ENCODE data around the gene FKTN.
A peak's percentile ranks its signal among the peaks of the same experiment; 100 is the strongest.
"Not testable (repeated sequence)": the region's sequence is repeated elsewhere in the genome, so short reads cannot be mapped to it uniquely, and the experiment has no call there.

The FKTN gene

DNA sequence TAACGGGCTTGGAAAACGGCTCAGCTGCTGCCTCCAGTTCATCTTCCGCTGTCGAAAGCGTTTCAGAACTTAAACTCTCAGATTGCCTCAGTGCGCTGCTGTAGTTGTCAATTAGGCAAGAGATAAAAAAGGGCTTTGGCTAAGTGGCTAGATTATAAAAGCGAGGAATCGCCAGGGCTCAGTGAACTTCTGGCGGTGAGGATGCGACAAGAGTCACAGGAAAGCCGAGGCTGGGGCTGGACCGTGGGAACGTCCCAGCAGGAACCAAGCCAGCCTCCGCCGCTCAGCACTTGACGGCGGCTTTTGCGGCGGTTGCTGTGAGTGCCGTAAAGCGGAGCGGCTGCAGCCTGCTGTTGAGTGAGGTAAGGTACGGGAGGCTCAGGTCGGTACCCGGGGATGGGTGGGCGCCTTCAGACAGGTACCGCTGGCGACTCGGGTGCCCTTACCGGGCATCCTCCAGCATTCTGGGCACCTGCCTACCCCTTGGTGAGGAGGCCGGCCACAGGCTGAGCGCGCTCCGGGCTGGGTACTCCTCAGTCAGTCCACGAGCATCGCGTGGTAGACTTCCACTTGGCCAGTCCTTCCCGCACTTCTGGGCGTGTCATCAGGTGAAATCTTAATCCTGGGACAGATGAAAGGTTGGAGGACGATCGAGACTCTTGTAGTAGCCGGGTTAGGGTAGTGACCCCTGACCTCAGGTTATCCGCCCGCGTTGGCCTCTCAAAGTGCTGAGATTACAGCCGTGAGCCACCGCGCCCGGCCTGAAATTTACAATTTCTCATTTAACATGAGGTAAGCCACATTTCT is at the start of gene FKTN:
FKTN (plus strand) TSS at position 328 of the 807 bp plus-strand sequence. CDS start 16,902 bp downstream, outside the sequence.
- DNase-seq, result peak; percentile 35 to 65 (median 46)

DNA sequence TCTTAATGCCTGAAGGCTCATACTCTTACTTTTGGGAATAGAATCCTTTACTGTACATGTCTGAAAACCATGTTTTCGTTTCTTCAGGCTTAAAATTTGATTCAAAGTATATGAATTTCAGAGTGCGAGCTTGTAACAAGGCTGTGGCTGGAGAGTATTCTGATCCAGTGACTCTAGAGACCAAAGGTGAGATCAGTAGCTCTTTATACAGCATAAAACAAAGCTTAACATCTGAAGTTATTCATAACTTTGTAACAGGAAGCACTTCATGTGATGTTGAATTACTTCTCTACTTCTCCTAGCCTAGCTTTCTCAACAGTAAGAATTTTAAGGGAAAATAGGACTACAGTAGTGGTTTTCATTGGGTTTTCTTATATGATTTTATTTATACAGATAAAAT is 49.4 kb upstream of the FKTN start:
- DNase-seq, result no peak

DNA sequence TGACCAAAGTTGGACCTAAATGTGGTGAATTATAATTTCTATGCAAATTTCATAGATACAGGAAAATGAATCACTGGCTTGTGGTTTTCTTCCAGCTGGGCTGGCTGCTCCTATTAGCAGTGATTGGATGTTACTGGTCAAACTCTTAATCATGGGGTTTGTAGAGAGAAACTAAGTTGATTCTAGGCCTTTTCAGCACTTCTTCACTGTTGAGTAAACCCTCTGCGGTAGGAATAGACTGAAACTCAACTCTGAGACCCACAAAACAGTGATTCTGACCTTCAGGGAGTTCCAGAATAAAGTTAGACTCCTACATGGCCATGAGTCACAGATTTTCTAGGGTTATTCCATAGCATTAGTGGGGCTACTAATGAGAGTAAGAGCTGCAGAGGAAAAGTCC is 47.9 kb upstream of the FKTN start:
- DNase-seq, result no peak

DNA sequence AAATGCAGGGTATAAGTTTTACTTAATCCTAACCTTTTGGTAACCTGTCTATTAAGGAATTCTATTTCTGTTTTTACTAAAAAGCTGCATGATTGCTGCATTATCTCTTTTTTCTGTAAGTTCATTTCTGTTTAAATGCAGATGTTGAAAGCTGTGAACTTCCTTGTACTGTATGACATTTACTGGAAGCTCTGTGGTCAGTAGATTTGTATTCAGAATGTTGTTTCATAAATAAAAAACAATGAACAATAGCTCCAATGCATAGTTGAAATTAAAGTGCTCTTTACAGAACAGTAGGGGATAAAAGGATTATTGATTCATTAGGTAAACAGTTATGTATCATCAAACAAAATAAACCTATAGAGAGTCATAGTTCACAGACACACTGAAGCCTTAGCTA is 46.5 kb upstream of the FKTN start:
- no peak for DNase-seq

DNA sequence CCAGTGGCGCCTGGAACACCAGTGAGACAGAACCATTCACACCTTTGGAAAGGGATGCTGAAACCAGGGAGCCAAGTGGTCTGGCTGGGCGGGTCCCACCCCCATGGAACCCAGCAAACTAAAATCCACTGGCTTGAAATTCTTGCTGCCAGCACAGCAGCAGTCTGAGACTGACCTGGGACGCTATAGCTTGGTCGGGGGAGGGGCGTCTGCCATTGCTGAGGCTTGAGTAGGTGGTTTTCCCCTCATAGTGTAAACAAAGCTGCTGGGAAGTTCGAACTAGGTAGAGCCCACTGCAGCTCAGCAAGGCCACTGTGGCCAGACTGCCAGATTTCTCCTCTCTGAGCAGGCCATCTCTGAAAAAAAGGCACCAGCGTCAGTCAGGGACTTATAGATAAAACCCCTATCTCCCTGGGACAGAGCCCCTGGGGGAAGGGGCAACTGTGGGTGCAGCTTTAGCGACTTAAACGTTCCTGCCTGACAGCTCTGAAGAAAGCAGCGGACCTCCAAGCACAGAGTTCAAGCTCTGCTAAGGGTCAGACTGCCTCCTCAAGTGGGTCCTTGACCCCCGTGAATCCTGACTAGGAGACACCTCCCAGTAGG is 42.0 kb upstream of the FKTN start:
- no peak for DNase-seq

DNA sequence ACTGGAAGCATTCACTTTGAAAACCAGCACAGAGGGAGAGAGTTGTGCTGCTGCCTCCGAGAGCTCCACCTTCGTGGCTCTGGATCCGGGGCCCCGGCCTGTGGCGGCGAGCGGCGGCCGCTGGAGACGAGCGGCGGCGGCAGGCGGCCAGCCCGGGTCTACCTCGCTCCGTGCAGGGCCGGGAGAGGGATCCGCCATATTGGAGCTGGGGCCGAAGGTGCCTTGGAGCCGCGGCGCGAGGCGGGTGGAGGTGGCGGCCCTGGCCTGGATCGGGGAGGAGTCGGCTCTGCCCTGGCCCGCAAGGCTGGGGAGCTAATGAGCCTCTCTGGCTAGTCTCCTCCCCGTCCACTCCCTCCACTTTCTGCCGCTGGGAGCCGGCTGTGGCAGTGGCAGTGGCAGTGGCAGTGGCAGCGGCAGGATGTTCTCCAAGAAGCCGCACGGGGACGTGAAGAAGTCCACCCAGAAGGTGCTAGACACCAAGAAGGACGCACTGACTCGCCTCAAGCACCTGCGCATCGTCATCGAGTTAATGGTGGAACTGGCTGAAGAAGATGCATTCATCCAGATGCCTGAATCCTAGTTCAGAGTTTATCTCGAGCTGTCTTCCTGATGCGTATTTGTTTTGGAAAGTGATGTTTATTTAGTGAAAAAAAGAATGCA is 38.1 kb upstream of the FKTN start:
- DNase-seq, result peak in 1 of 4 experiments; percentile 0

DNA sequence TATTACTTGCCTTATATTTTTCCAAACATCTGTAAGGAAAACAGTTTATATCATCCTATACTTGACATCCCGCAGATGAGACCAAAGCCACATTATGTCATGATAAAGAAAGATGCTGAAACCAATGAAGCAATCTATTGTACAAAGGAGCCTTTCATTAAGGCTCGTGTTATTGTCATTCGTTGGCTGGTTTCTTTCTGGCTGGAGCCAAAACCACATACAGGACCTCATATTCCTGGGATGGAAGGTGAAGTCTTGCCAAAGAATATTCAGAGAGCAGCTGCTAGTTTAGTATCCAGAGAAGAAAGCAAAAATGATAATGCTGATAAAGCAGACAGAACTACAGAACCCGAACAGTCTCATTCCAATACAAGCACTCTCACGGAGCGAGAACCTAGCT is 36.9 kb upstream of the FKTN start:
- not testable (repeated sequence) for DNase-seq

DNA sequence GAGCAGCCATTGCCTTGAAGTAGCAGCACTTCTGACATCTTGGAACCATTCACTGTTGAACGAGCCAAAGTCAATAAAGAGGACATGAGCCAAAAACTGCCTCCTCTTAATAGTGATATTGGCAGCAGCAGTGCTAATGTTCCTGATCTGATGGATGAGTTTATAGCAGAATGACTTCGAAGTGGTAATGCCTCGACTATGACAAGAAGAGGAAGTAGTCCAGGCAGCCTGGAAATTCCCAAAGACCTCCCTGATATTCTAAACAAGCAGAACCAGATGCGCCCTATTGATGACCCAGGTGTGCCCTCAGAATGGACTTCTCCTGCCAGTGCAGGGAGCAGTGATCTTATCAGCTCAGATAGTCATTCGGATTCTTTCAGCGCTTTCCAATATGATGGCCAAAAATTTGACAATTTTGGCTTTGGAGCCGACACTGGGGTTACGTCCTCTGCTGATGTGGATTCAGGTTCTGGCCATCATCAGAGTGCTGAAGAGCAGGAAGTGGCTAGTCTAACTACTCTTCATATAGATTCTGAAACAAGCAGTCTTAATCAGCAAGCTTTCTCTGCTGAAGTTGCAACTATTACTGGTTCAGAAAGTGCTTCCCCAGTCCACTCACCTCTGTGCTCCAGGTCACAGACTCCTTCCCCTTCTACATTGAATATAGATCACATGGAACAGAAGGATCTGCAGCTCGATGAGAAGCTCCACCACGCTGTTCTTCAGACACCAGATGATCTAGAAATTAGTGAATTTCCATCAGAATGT is 35.1 kb upstream of the FKTN start:
- DNase-seq, result not testable (repeated sequence)

DNA sequence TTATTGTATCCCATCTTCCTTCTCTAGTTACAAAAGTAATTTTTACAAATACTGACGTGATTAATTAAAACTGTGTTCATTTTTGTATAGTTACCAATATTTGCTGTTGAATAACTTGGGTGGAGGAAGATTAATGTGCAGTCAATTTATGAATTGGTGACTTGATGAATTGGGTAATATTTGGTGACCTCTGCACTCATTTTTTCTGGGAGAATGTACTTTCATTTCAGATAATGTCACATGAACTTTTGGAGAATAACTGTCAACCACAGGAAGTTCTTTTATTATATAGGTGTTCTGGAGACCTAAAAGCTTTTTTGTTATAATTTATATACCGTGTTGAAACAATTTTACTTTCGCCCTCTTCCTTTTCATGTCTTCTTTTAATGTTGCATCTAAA is 26.4 kb upstream of the FKTN start:
- DNase-seq, result no peak

DNA sequence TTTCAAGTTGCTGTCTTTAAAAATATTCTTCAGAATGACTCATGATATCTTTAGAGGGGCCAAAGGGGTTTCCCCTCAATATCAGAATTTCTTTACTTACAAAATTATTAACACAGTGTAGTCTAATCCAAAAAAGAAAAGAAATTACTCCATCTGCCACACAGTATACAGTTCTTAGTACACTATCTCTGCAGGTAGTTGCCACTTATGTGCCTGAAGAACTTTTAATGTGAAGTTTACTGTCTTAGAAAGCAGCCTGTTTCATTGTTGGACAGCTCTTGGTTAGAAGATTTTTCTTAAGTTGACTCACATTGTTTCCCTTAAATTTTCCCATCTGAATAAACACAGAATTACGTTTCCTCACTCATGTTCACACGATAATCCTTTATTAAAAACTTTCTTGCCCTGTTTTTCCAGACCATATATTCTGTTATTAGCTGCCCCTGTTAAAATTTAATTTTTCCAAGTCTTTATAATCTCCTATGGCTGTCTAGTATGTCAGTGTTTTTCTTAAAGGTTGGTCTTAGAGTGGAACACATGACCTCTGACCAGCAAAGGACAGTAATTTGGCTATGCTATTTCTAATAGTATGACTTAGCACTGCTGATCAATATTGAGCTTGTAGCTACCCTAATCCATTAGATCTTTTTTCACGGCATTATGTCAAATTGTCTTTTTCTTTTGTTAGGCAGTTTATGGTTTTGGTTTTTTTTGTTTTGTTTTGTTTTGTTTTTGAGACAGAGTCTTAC is 21.8 kb upstream of the FKTN start:
- DNase-seq, result no peak

DNA sequence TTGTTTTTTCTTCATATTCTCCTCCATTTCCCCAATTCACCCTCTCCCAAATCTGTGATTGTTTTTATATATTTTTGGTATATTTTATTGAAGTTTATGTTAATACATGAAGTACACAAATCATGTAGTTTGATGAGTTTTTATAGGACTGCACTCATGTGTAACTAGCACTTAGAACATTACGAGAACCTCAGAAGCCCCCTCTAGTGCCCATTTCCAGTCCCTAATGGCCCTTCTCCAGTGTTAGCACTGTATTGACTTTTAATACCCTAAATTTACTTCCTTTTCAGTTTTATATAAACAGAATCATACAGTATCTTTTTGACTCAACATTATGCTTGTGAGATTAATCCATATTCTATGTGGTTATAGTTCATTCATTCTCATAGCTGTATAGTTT is 18.5 kb upstream of the FKTN start:
- DNase-seq, result no peak

DNA sequence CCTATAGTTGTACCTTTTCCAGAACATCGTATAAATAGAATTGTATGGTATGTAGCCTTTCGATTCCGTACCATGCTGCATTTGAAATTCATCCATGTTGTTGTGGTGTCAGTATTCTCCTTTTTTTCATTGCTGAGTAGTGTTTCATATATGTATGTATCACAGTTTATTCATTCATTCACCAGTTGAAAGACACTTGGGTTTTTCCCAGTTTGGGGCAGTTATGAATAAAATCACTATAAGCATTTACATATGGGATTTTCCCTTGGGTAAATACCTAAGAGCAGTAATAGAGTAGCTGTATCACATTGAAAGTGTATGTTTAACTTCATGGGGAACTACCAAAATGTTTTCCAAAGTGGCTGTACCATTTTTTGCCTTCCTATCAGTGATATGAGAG is 16.1 kb upstream of the FKTN start:
- no peak for DNase-seq

DNA sequence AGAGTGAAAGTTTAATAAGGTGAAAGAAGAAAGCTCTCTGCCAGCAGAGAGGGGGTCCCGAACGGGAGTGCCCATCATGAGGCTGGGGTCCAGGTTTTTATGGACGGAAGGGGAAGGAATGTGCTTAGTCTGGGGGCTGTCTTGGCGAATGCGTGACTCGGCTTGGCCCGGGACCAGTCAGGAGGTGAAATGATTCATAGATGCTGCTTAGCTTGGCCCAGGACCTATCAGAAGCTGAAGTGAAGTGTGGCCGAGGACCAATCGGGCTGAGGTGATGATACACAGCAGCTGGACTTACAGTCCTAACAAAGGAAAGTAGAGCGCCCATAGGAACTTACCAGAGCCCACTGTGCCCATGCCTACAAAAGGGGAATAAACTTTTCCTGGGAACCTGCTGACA is 3.9 kb upstream of the FKTN start:
- DNase-seq, result no peak

DNA sequence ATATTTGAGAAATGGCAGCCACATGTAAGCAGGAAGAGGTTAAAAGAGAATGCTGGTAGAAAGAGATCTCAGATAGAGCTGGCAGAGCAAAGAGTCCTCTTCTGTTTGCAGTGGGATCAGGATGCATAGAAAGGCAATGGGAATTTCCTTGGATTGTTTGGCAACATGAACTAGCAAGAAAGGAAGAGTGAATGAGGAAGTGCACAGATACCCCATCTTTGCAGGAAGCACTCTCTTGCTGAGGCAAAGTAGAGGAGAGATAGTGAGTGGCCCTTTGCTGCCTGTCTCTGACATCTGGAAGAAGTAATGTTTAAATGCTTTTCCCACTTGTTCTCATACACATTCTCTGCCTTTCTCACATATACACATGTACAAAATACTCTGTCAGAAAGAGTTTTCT is 14.5 kb downstream of the FKTN start:
- DNase-seq, result no peak

DNA sequence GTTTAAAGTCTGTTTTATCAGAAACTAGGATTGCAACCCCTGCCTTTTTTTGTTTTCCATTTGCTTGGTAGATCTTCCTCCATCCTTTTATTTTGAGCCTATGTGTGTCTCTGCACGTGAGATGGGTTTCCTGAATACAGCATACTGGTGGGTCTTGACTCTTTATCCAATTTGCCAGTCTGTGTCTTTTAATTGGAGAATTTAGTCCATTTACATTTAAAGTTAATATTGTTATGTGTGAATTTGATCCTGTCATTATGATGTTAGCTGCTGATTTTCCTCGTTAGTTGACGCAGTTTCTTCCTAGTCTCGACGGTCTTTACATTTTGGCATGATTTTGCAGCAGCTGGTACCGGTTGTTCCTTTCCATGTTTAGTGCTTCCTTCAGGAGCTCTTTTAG is 22.0 kb downstream of the FKTN start:
- not testable (repeated sequence) for DNase-seq

DNA sequence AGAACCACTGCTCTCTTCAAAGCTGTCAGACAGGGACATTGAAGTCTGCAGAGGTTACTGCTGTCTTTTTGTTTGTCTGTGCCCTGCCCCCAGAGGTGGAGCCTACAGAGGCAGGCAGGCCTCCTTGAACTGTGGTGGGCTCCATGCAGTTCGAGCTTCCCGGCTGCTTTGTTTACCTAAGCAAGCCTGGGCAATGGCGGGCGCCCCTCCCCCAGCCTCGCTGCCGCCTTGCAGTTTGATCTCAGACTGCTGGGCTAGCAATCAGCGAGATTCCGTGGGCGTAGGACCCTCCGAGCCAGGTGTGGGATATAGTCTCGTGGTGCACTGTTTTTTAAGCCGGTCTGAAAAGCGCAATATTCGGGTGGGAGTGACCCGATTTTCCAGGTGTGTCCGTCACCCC is 23.6 kb downstream of the FKTN start:
- DNase-seq, result not testable (repeated sequence)

DNA sequence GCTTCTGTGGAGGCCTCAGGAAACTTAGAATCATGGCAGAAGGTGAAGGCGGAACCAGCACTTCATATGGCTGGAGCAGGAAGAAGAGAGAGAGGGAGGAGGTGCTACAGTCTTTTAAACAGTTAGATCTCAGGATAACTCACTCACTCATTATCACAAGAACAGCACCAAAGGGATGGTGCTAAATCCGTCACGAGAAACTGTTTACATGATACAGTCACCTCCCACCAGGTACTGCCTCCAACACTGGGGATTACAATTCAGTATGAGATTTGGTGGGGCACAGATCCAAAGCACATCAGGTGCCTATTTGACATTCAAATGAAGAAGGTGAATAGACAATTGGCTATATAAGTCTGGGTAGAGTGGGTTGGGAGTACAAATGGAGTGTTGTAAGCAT is 35.2 kb downstream of the FKTN start:
- no peak for DNase-seq

DNA sequence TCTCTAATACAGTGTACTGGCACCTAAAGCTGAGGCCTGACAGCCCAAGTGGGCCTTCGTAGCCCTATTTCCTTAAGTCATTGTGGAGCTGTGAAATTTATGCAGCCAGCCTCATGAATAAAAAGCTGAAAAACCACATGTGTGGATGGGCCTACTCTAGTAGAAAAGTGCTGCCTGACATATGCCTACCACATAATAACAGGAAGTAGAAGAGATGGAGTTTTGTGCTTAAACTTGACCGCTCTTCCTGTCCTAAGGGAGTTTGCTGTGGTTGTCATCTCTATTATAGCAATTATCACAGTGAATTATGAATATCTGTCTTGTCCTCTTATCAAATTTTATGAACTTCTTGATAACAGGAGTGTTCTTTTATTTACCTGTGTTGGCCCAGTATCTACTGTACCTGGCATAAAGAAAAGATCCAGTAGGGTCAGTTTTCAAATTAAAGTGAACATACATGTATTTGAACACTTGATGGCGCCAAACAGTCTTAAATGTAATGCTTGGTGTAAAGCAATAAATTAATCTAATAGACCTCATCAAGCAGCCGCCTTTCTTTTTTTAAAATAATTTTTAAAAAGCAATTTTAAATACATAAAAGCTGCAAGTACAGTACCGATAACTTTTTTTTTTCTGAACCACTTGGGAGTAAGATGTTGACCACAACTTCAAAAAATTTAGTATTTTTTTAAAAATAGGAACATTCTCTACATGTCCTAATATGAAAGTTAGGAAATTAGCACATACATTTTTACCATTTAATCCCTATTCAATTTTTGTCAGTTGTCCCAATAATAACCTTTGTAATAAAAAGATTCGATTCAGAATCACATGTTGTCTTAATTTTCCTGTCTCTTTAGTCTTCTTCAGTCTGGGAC is 51.0 kb downstream of the FKTN start:
- DNase-seq, result no peak

DNA sequence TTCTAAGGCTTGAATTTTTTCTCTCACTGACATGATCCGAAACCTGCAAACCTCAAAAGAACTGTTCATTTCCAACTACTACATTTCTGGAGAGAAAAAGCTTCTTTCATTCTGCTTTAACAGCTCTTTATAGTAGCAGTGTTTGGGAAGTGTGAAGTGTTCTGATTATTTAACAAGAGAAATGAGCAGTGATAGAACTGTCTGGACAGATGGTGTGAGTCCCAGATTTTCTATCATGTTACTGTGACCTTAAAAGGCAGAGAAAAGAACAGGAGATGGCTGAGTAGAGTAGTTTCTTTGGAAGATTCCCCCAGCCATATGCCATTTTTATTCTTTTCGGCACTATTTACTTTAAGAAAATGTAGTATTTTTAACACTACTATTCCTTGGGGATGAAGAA is 63.1 kb downstream of the FKTN start:
- no peak for DNase-seq

DNA sequence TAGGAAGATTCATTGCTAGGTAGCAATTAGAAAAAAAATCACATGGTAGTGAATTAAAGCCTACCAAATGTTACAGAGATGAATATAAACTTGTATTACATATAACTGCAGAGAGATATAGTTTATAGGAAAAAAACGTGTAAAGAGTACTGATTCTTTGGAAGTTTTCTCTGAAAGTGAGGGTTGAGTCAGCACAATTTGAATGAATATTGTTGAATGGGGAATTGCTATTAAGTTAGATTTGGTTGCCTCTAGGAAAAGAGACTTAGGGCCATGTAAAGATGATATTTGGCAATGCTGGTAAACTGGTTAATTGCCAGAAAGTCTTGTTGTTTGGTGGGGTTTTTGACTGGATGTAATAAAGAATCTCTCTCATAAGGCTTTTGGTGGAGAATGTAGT is 67.2 kb downstream of the FKTN start:
- no peak for DNase-seq

DNA sequence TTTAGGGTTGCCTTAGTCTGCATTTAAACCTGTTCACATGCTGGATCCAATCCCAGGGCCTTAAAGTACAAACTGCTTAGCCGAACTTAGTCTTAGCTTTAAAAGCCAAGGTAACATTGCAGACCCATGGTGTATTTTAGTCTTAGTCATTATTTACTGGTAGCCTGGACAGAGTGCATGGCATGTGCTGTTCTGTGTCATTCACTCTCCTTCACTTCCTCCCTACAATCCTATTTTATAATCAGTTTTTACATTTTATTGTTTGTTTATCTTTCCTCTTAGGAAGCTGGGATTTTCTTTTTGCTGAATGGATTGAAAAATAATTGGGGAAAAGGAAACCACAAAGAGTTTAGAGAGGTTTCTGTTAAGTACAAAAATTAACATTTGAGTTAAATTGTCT is 74.9 kb downstream of the FKTN start:
- DNase-seq, result no peak

DNA sequence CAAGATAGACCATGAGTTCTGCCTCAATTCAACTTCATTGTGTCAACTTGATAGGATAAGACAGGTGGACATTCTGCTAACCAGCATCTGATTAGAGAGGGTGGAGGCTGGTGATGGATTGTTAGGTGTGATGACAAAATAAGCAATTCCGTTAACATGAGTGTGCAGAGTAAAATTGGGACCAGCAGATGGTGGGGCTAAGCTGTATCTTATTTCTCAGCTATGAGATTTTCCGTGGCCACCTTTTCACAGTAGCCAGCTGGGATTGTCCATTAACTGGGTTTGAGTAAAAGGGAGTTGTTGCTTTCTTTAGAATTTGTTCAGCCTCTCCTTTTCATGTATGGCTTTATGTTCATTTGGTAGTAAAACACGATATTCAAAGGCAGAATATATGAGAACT is 75.5 kb downstream of the FKTN start:
- no peak for DNase-seq
